Activated naive CD4-positive, alpha-beta T cell treated with anti-CD3 and anti-CD28 coated beads, Interleukin-2, amount 10 ng/mL, durations not matched to agents 7 days and 5 days (primary cell): ENCODE results near the gene IL27RA.

Experiments used
- CTCF ChIA-PET: fragments of 350-600 bp; sonication (Branson Sonifier 250); formaldehyde crosslinking; loops from one replicate; lab custom pipeline; 2021; ENCODE audit warnings: antibody characterized with exemption; lab: Charles Lee
- DNase-seq: peaks from one replicate; pipeline ENCODE4 v3.0.0-alpha.2; 2020
- H3K27ac Mint-ChIP-seq: one replicate; pipeline ENCODE4 v1.8.0; 2021; ENCODE audit warnings: mild to moderate bottlenecking, moderate library complexity, mixed read lengths
- H3K27me3 Mint-ChIP-seq: one replicate; pipeline ENCODE4 v1.8.0; 2021; ENCODE audit warnings: mild to moderate bottlenecking, mixed read lengths
- H3K36me3 Mint-ChIP-seq: one replicate; pipeline ENCODE4 v1.8.0; 2021; ENCODE audit warnings: mixed read lengths
- H3K4me1 Mint-ChIP-seq: one replicate; pipeline ENCODE4 v1.8.0; 2021; ENCODE audit warnings: mixed read lengths
- H3K4me3 Mint-ChIP-seq: one replicate; pipeline ENCODE4 v1.8.0; 2021; ENCODE audit warnings: mild to moderate bottlenecking, moderate library complexity, mixed read lengths
- H3K9me3 Mint-ChIP-seq: one replicate; pipeline ENCODE4 v1.8.0; 2021; ENCODE audit warnings: mixed read lengths

The IL27RA gene

GRCh38 chr19:13993590-13994300 is 37.8 kb upstream of the IL27RA start:
- Mint-ChIP-seq H3K4me1 (peaks cover 20% of the 10 kb centered on the region), H3K27ac (peak overlapping the region; percentile 38), H3K27me3 (no peaks in the 10 kb centered on the region), H3K36me3 (peaks cover 41% of the 10 kb centered on the region), H3K4me3 (no peak overlapping the region), H3K9me3 (peaks cover 2% of the 10 kb centered on the region)
- CTCF ChIA-PET = no interaction called here
- DNase-seq = no peak

GRCh38 chr19:13995017-13995728 is 36.4 kb upstream of the IL27RA start:
- H3K4me1 Mint-ChIP-seq = peaks cover 9% of the 10 kb centered on the region
- H3K36me3 Mint-ChIP-seq = peaks cover 40% of the 10 kb centered on the region
- H3K9me3 Mint-ChIP-seq = peaks cover 5% of the 10 kb centered on the region
- CTCF ChIA-PET = no interaction called here
- no peak overlapping the region for H3K4me3 Mint-ChIP-seq
- no peak for DNase-seq
- no peak overlapping the region for H3K27ac Mint-ChIP-seq
- no peaks in the 10 kb centered on the region for H3K27me3 Mint-ChIP-seq

- peaks cover 40% of the 10 kb centered on the region for H3K36me3 Mint-ChIP-seq
- H3K27ac Mint-ChIP-seq = no peak overlapping the region
- H3K27me3 Mint-ChIP-seq = no peaks in the 10 kb centered on the region
- peaks cover 13% of the 10 kb centered on the region for H3K4me1 Mint-ChIP-seq
- peaks cover 5% of the 10 kb centered on the region for H3K9me3 Mint-ChIP-seq
- CTCF ChIA-PET = no interaction called here
- no peak for DNase-seq
- no peak overlapping the region for H3K4me3 Mint-ChIP-seq
These were observed 35.4 kb upstream of the IL27RA start for GRCh38 chr19:13995878-13996765.

GRCh38 chr19:13996928-13997630 is 34.5 kb upstream of the IL27RA start:
- CTCF ChIA-PET = no interaction called here
- H3K4me3 Mint-ChIP-seq = no peak overlapping the region
- H3K27ac Mint-ChIP-seq = no peak overlapping the region
- H3K4me1 Mint-ChIP-seq = peaks cover 22% of the 10 kb centered on the region
- DNase-seq = no peak
- peaks cover 35% of the 10 kb centered on the region for H3K36me3 Mint-ChIP-seq
- peaks cover 5% of the 10 kb centered on the region for H3K9me3 Mint-ChIP-seq
- no peaks in the 10 kb centered on the region for H3K27me3 Mint-ChIP-seq

- Mint-ChIP-seq H3K4me3 (no peak overlapping the region), H3K4me1 (peaks cover 28% of the 10 kb centered on the region), H3K9me3 (peaks cover 5% of the 10 kb centered on the region), H3K27ac (no peak overlapping the region), H3K36me3 (peaks cover 33% of the 10 kb centered on the region), H3K27me3 (no peaks in the 10 kb centered on the region)
- DNase-seq = no peak
- CTCF ChIA-PET = no interaction called here
These were observed 34.0 kb upstream of the IL27RA start for GRCh38 chr19:13997631-13997962.

- Mint-ChIP-seq H3K27me3 (no peaks in the 10 kb centered on the region), H3K27ac (peak overlapping the region; percentile 14), H3K4me3 (no peak overlapping the region), H3K36me3 (peaks cover 30% of the 10 kb centered on the region), H3K9me3 (peaks cover 5% of the 10 kb centered on the region), H3K4me1 (peaks cover 36% of the 10 kb centered on the region)
- no peak for DNase-seq
- CTCF ChIA-PET = interaction anchor here (0.8 kb wide), 1 partner anchor 61 kb away, joined by 3 read pairs; no protein-coding TSS in a partner anchor
These were observed 33.1 kb upstream of the IL27RA start for GRCh38 chr19:13998426-13998825.

- Mint-ChIP-seq H3K4me1 (peaks cover 42% of the 10 kb centered on the region), H3K36me3 (peaks cover 29% of the 10 kb centered on the region), H3K4me3 (no peak overlapping the region), H3K27me3 (no peaks in the 10 kb centered on the region), H3K9me3 (peaks cover 5% of the 10 kb centered on the region), H3K27ac (no peak overlapping the region)
- DNase-seq = no peak
- CTCF ChIA-PET = interaction anchor here (0.9 kb wide), 1 partner anchor 10 kb away, joined by 3 read pairs; no protein-coding TSS in a partner anchor
These were observed 32.5 kb upstream of the IL27RA start for GRCh38 chr19:13999085-13999484.

- H3K27me3 Mint-ChIP-seq = no peaks in the 10 kb centered on the region
- H3K36me3 Mint-ChIP-seq = peaks cover 27% of the 10 kb centered on the region
- DNase-seq = no peak
- peaks cover 5% of the 10 kb centered on the region for H3K9me3 Mint-ChIP-seq
- CTCF ChIA-PET = no interaction called here
- peak overlapping the region; percentile 79 for H3K27ac Mint-ChIP-seq
- peaks cover 56% of the 10 kb centered on the region for H3K4me1 Mint-ChIP-seq
- H3K4me3 Mint-ChIP-seq = peak overlapping the region; percentile 2
These were observed 30.7 kb upstream of the IL27RA start for GRCh38 chr19:14000691-14001375.

- H3K27me3 Mint-ChIP-seq = no peaks in the 10 kb centered on the region
- CTCF ChIA-PET = interaction anchor here (0.9 to 1.3 kb wide), 2 partner anchors 70 to 122 kb away, joined by 3 read pairs; partner anchors contain the start of gene MISP3
- peak; percentile 55 for DNase-seq
- peak overlapping the region; percentile 98 for H3K27ac Mint-ChIP-seq
- peaks cover 5% of the 10 kb centered on the region for H3K9me3 Mint-ChIP-seq
- peaks cover 63% of the 10 kb centered on the region for H3K4me1 Mint-ChIP-seq
- peak overlapping the region; percentile 57 for H3K4me3 Mint-ChIP-seq
- H3K36me3 Mint-ChIP-seq = peaks cover 27% of the 10 kb centered on the region
These were observed 28.9 kb upstream of the IL27RA start for GRCh38 chr19:14002571-14003250.

- peak; percentile 36 for DNase-seq
- CTCF ChIA-PET = interaction anchor here (0.9 to 1.3 kb wide), 3 partner anchors 50 to 123 kb away, joined by 3 to 6 read pairs (median 3); partner anchors contain the start of gene MISP3
- Mint-ChIP-seq H3K4me1 (peaks cover 67% of the 10 kb centered on the region), H3K9me3 (peaks cover 5% of the 10 kb centered on the region), H3K36me3 (peaks cover 20% of the 10 kb centered on the region), H3K4me3 (peak overlapping the region; percentile 57), H3K27ac (peak overlapping the region; percentile 98), H3K27me3 (no peaks in the 10 kb centered on the region)
These were observed 28.1 kb upstream of the IL27RA start for GRCh38 chr19:14003251-14004055.

GRCh38 chr19:14004619-14005348 is 26.8 kb upstream of the IL27RA start:
- Mint-ChIP-seq H3K27ac (peak overlapping the region; percentile 82), H3K4me1 (peaks cover 67% of the 10 kb centered on the region), H3K4me3 (peak overlapping the region; percentile 67), H3K27me3 (no peaks in the 10 kb centered on the region), H3K36me3 (peaks cover 10% of the 10 kb centered on the region), H3K9me3 (no peaks in the 10 kb centered on the region)
- CTCF ChIA-PET = interaction anchor here (0.5 to 1.3 kb wide), 4 partner anchors 19 to 73 kb away, joined by 3 to 6 read pairs (median 3); partner anchors contain the start of gene IL27RA
- no peak for DNase-seq
